MM.1S (cell line): ENCODE measurements around the gene RNASE13.
"Not testable (repeated sequence)": the region's sequence is repeated elsewhere in the genome, so short reads cannot be mapped to it uniquely, and the experiment has no call there.

ENCODE experiments used
- DNase-seq: peaks from one replicate; pipeline ENCODE4 v3.0.0-alpha.2; 2015
- H2AFZ ChIP-seq: fragments of 300-600 bp; sonication (generic); 2 replicates; pipeline ENCODE4 v1.6.0; 2016; ENCODE audit warnings: antibody characterized with exemption, low read length
- H3F3A ChIP-seq: fragments of 300-600 bp; sonication (generic); 2 replicates; pipeline ENCODE4 v1.6.1; 2016; ENCODE audit warnings: mild to moderate bottlenecking, antibody characterized with exemption, low read length, moderate library complexity, mixed read lengths; ENCODE audit not compliant: insufficient read depth
- H3K27ac ChIP-seq: fragments of 300-600 bp; sonication (generic); 2 replicates; pipeline ENCODE4 v1.5.1; 2016; ENCODE audit warnings: mild to moderate bottlenecking, low read length
- H3K27me3 ChIP-seq: fragments of 300-600 bp; sonication (generic); replicated peaks from 2 replicates; pipeline ENCODE4 v1.6.0; 2016; ENCODE audit warnings: low read length; ENCODE audit not compliant: insufficient read depth
- H3K36me3 ChIP-seq: fragments of 300-600 bp; sonication (generic); replicated peaks from 2 replicates; pipeline ENCODE4 v1.6.1; 2016; ENCODE audit warnings: mild to moderate bottlenecking, low read length, mixed read lengths; ENCODE audit not compliant: insufficient read depth
- H3K4me1 ChIP-seq: fragments of 300-600 bp; sonication (generic); 2 replicates; pipeline ENCODE4 v1.6.1; 2016; ENCODE audit warnings: low read length, mixed read lengths
- H3K4me2 ChIP-seq: fragments of 300-600 bp; sonication (generic); 2 replicates; pipeline ENCODE4 v1.6.0; 2016; ENCODE audit warnings: low read depth, low read length
- H3K4me3 ChIP-seq: fragments of 300-600 bp; sonication (generic); 2 replicates; pipeline ENCODE4 v1.5.1; 2016; ENCODE audit warnings: low read length, mixed read lengths
- H3K79me2 ChIP-seq: fragments of 300-600 bp; sonication (generic); 2 replicates; pipeline ENCODE4 v1.6.1; 2016; ENCODE audit warnings: mixed run types, low read length, mixed read lengths
- H3K9ac ChIP-seq: fragments of 300-600 bp; sonication (generic); 2 replicates; pipeline ENCODE4 v1.6.1; 2016; ENCODE audit warnings: low read length, mixed read lengths
- H3K9me2 ChIP-seq: fragments of 300-600 bp; sonication (generic); replicated peaks from 2 replicates; pipeline ENCODE4 v1.6.1; 2016; ENCODE audit warnings: mild to moderate bottlenecking, low read length, mixed read lengths; ENCODE audit not compliant: insufficient read depth
- H3K9me3 ChIP-seq: fragments of 300-600 bp; sonication (generic); replicated peaks from 2 replicates; pipeline ENCODE4 v1.6.1; 2016; ENCODE audit warnings: mild to moderate bottlenecking, low read length, mixed read lengths; ENCODE audit not compliant: insufficient read depth
- H4K20me1 ChIP-seq: fragments of 300-600 bp; sonication (generic); 2 replicates; pipeline ENCODE4 v1.6.1; 2016; ENCODE audit warnings: mild to moderate bottlenecking, low read length, moderate library complexity, mixed read lengths; ENCODE audit not compliant: insufficient read depth
- EZH2 ChIP-seq: fragments of 300-600 bp; sonication (generic); optimal IDR thresholded peaks from 2 replicates; pipeline ENCODE3; 2017; ENCODE audit warnings: low read depth, mild to moderate bottlenecking, antibody characterized with exemption, low read length, mixed read lengths
- EZH2phosphoT487 ChIP-seq: fragments of 300-600 bp; sonication (generic); IDR thresholded peaks from 2 replicates; pipeline ENCODE4 v1.6.1; 2018; ENCODE audit warnings: antibody characterized with exemption, low read length
- TF ChIP-seq, protein P1 (sequence below): fragments of 300-600 bp; sonication (generic); IDR thresholded peaks from 2 replicates; pipeline ENCODE4 v1.5.1; 2016; ENCODE audit warnings: antibody characterized with exemption, low read length, mixed read lengths

The RNASE13 gene

DNA sequence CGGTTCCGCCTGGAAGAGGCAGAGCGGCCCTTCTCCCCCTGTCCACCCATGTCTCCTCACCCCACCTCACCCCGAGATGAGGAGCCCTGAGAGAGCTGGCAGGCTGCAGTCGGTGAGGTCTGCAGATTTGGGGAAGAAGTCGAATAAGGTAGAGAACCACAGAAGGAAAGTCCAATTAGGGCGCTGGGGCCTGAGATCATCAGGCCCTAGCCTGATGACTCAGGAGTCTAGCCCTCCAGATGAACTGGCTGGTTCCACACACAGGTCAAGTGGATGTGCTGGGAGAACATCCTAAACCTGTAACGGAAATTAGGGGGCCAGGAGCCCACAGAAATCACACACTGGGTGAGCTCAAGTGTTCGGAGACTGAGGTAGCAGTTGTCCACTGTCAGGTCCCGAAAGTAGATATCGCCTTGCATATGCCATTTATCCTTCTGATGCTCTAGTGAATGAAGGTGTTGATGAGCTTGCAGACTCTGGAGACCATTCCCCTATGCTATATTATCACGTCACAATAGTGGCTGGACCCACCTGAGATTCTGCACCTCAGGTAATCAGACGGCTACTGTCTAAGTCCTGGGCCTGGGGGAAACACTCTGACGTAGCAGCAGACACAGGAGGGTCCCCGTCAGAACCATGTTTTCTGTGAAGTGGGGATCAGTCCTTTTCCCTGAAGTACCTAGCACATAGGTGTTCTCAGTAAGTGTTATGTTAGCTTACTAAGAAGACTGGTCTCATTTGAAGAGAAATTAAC is 45.7 kb downstream of the RNASE13 start:
- H3K4me3 ChIP-seq = peak overlapping the region; percentile 17; the same call in 1 of the 2 replicates
- DNase-seq = no peak
- no peak overlapping the region for H3K27ac ChIP-seq
- no peaks in the 10 kb centered on the region for H3F3A ChIP-seq
- no peaks in the 10 kb centered on the region for H3K9me2 ChIP-seq
- no peaks in the 10 kb centered on the region for H3K9me3 ChIP-seq
- TF ChIP-seq, protein P1, sequence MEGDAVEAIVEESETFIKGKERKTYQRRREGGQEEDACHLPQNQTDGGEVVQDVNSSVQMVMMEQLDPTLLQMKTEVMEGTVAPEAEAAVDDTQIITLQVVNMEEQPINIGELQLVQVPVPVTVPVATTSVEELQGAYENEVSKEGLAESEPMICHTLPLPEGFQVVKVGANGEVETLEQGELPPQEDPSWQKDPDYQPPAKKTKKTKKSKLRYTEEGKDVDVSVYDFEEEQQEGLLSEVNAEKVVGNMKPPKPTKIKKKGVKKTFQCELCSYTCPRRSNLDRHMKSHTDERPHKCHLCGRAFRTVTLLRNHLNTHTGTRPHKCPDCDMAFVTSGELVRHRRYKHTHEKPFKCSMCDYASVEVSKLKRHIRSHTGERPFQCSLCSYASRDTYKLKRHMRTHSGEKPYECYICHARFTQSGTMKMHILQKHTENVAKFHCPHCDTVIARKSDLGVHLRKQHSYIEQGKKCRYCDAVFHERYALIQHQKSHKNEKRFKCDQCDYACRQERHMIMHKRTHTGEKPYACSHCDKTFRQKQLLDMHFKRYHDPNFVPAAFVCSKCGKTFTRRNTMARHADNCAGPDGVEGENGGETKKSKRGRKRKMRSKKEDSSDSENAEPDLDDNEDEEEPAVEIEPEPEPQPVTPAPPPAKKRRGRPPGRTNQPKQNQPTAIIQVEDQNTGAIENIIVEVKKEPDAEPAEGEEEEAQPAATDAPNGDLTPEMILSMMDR = no peak
- TF ChIP-seq EZH2phosphoT487 = no peak
- TF ChIP-seq EZH2 = no peak
- H4K20me1 ChIP-seq = no peaks in the 10 kb centered on the region
- peaks cover 17% of the 10 kb centered on the region for H3K79me2 ChIP-seq
- peak overlapping the region; percentile 54 for H3K4me2 ChIP-seq
- H3K36me3 ChIP-seq = no peaks in the 10 kb centered on the region
- H3K9ac ChIP-seq = no peak overlapping the region
- H2AFZ ChIP-seq = 0 out of 2 replicates have a peak overlapping the region, but pooled peaks have one; percentile 45
- no peaks in the 10 kb centered on the region for H3K27me3 ChIP-seq
- H3K4me1 ChIP-seq = no peaks in the 10 kb centered on the region

DNA sequence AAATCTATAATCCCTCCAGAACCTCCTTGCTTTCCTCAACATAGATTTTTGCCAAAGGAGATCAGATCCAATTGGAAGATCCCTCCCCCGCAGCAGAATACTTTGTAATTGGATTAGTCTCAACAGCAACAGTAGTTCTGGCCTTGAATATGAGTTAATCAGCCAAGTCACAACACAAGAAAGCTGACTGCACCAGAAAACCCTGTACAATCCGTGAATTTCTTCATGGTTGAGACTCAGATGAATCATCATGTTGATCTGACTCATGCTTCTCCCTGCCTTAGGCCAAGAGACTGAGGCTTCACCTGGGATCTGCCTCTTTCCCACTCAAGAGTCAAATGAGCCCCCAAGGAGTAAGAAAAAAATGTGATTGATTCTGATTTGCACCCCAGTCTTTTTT is 47.8 kb downstream of the RNASE13 start:
- H4K20me1 ChIP-seq = no peaks in the 10 kb centered on the region
- H3K9me3 ChIP-seq = no peaks in the 10 kb centered on the region
- no peaks in the 10 kb centered on the region for H3K36me3 ChIP-seq
- H3K27me3 ChIP-seq = no peaks in the 10 kb centered on the region
- no peak for DNase-seq
- no peak overlapping the region for H3K9ac ChIP-seq
- TF ChIP-seq, protein P1 = no peak
- TF ChIP-seq EZH2 (no peak), EZH2phosphoT487 (no peak)
- peaks cover 15% of the 10 kb centered on the region for H3K79me2 ChIP-seq
- H3K4me1 ChIP-seq = no peaks in the 10 kb centered on the region
- H3F3A ChIP-seq = no peaks in the 10 kb centered on the region
- no peak overlapping the region for H3K4me3 ChIP-seq
- no peak overlapping the region for H3K27ac ChIP-seq
- H2AFZ ChIP-seq = no peak overlapping the region
- H3K4me2 ChIP-seq = no peak overlapping the region
- no peaks in the 10 kb centered on the region for H3K9me2 ChIP-seq

DNA sequence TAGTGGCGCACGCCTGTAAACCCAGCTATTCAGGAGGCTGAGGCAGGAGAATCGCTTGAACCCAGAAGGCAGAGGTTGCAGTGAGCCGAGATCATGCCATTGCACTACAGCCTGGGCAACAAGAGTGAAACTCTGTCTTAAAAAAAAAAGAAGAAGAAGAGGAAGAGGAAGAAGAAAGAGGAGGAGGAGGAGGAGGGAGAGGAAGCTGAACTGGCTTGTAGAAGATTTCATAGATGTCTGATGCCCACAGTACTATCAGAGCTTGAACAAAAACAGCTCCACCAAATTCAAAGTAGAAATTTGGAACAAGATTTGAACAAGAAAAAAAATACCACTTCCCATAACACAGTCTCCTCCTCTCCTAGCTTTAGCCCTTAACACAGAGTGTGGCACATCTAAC is 49.0 kb downstream of the RNASE13 start:
- H3K27ac ChIP-seq, H3K9ac ChIP-seq, H3K9me3 ChIP-seq, H3K36me3 ChIP-seq, H3K4me3 ChIP-seq, H2AFZ ChIP-seq, H4K20me1 ChIP-seq, H3K4me2 ChIP-seq, H3K79me2 ChIP-seq, H3F3A ChIP-seq, H3K4me1 ChIP-seq, H3K27me3 ChIP-seq, DNase-seq, H3K9me2 ChIP-seq: not testable (repeated sequence)
